Lung microvascular endothelial cell (primary cell): ENCODE data around the gene SLTM. TPM values are rescaled to one million over a fixed set of nuclear protein-coding genes. Genes with fewer than 3 reads are reported as not detected.
"Not testable (repeated sequence)": the region's sequence is repeated elsewhere in the genome, so short reads cannot be mapped to it uniquely, and the experiment has no call there.

ENCODE experiments used
- DNase-seq, 2 donors: peaks; one replicate each; pipeline versions ENCODE4 v3.0.0 to v3.0.0-alpha.2; 2010; ENCODE audit warnings: low read depth in 2 of 2
- total RNA-seq: library from RNA; depleted of rRNA; stranded (reverse); fragments of >200 nt; gene quantifications from 2 replicates; pipeline ENCODE4 v1.2.1, GENCODE V29; 2014

Gene SLTM
- total RNA-seq, 1 donor from 2014 or later: 50.6 TPM

DNA sequence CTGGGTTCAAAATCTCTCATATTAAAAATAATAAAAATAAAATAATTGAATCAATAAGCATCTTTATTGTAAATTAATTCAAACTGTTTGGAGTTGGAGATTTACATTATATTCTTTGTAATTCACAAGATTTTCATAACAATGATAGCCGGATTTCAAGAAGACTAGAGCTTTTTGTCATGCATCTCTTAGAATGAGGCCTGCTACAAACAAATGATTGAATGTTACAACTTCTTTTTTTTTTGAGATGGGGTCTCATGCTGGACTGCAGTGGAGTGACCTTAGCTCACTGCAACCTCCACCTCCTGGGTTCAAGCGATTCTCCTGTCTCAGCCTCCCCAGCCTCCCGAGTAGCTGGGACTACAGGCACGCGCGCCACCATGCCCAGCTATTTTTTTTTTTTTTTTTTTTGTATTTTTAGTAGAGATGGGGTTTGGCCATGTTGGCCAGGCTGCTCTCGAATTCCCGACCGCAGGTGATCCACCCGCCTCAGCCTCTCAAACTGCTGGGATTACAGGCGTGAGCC lies 3.5 kb downstream of the SLTM start:
- no peak for DNase-seq

- no peak for DNase-seq
These were observed 6.7 kb downstream of the SLTM start for GRCh38 chr15:58926823-58927222.

DNA sequence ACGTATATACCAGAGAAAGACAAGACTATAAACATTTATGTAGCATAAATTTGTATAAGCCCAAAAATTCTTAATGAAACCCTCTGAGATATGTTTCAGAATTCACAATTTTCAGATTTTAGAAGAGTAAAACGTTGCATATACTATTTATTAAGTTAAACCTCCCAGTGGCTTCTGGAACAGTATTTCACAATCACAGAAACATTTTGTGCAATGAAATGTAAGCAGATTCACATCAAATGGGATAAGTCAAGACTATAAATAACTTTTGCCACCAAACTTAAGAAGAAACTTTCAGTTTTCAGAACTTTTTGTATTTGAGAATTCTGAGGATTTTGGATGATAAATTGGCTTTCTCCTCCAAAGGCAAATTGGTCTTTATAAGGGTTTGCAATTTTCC lies 9.2 kb downstream of the SLTM start:
- no peak for DNase-seq

- no peak for DNase-seq
These were observed 9.7 kb downstream of the SLTM start for GRCh38 chr15:58923696-58924300.

DNA sequence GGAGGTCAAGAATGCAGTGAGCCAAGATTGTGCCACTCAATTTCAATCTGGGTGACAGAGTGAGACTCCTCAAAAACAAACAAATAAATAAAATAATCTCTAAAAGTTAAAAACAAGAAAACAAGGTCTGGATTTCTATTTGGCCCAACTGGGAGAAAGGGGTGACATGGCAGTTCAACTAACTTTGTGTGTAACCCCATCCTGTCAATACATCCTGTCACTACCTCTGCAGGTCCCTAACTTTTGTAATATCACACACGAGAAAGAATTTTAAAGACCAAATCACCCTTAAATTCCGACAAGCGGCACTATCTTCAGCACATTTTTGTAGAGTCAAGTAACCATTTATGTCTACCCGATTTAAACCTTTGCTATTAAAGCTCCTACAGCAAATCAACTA lies 10.2 kb downstream of the SLTM start:
- no peak for DNase-seq

- no peak for DNase-seq
These were observed 12.2 kb downstream of the SLTM start for GRCh38 chr15:58921267-58921790.

- DNase-seq: not testable (repeated sequence)
These were observed 13.0 kb downstream of the SLTM start for GRCh38 chr15:58920447-58920846.

- DNase-seq: no peak
These were observed 14.2 kb downstream of the SLTM start for GRCh38 chr15:58919232-58919631.

GRCh38 chr15:58918239-58918638 lies 15.2 kb downstream of the SLTM start:
- peak in 1 of 2 donors; percentile 24 for DNase-seq

- DNase-seq: not testable (repeated sequence)
These were observed 15.8 kb downstream of the SLTM start for GRCh38 chr15:58917613-58918129.

DNA sequence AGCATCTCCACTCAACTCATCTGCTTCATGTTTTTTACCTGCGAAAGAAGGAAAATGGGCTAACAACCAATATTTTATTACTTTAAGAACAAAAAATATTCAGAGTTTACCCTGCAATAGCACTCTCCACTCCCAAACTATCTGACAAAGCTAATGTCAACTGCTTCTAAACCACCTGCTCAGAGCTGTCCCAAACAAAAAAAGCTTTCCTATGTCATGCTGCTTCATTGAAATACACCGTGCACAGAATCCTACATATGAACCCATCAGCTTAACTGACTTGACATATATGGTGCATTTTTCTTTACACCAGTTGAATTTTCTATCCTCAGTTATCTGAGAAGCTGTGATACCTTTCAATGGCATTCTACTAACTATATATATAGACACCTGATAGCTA lies 16.5 kb downstream of the SLTM start:
- no peak for DNase-seq

DNA sequence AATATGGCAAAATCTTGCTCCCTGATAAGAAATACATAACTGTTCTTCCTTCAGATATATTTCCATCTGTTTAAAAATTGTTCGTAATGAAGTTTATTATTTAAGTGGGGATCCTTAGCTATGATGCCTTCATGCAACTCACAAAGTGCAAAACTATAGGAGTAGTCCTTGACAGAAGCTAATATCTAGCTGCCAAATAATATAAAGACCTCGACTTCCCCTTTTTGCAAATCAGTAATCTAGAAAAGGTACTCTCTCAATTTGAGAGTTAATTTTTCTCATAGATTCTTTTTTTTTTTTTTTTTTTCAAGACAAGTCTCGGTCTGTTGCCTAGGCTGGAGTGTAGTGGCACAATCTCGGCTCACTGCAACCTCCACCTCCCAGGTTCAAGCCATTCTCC lies 23.0 kb downstream of the SLTM start:
- no peak for DNase-seq

DNA sequence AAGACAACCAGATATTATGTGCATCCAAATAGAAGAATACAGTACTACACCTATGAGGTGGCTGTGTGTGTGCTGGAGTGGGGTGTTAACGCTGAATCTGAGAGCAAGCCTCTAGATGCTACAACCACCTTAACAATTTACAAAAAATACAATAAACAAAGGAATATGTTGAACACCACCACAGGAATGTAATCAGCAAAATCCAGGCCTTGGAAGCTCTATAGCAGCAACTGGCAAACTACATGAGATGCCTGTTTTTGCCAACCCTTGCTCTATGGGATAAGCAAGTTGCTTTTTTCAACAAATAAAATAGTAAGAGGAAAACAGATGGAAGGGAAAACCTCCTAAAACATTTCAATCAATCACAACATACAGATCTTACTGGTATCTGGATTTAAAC lies 23.9 kb downstream of the SLTM start:
- no peak for DNase-seq

GRCh38 chr15:58908550-58909309 lies 24.7 kb downstream of the SLTM start:
- DNase-seq: no peak

GRCh38 chr15:58900631-58901030 lies 32.8 kb downstream of the SLTM start:
- DNase-seq: no peak

- no peak for DNase-seq
These were observed 35.3 kb downstream of the SLTM start for GRCh38 chr15:58898150-58898680.

DNA sequence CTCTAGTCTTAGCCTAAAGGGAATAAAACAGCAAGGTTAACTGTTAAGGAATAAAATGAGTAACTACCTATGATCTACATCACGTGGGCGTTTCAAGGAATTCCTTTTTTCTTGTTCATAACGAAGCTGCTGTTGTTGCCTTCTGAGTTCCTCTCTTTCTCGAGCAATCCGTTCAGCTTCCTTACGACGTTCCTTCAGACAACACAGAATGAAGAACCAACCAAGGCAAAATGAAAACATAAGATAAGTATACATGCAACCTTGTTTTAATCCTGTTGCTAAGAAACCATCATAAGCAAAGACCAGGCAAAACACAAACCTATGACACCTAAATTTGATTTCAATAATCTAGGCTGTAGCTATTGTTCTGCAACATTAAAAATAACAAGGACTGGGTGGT lies 44.1 kb downstream of the SLTM start:
- DNase-seq: peak in 1 of 2 donors; percentile 13

DNA sequence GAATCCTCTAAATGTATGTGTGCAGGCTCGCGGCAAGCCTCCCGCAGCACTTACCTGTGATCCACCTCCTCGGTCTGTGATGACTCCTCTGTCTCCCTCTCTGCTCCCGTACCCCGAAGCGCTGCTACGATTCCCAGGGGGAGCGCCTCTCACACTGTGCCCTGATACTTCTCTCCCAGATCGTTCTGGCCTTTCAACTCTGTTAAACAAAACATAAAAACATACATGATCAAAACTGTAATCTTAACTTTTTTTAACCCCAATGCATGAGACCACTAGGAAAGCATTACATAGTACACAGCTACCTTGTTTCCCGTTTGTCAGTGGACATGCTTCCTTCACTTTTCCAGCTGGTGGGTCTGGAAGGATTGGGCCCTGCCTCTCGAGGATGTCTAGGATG lies 46.6 kb downstream of the SLTM start:
- DNase-seq: no peak

DNA sequence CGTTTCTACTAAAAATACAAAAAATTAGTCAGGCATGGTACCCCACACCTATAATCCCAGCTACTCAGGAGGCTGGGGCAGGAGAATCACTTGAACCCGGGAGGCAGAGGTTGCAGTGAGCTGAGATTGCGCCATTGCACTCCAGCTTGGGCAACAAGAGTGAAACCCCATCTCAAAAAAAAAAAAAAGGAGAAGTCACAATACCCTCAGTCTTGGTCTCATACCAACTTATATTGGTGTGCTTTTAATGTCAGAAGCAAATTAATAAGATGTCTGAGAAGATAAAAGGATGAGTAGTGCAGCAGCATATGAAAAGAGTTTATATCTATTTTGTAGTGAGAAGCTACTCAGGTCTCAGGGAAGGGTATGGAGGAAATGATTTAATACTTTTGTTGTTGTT lies 49.6 kb downstream of the SLTM start:
- not testable (repeated sequence) for DNase-seq

GRCh38 chr15:58882243-58882642 lies 51.2 kb downstream of the SLTM start:
- no peak for DNase-seq

DNA sequence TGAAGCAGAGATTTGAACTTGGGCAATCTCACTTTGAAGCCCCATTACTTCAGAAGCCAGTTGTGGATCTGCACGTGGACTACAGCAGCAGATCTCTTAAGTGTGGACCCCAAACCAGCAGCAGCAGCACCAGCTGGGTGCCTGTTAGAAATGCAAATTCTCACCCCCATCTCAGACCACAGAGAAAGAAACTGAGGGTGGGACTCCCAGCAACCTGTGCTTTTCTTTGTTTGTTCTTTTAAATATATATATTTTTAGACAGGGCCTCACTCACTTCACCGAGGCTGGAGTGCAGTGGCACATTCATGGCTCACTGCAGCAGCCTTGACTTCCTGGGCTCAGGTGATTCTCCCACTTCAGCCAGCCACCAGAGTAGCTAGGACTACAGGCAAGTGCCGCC lies 53.2 kb downstream of the SLTM start:
- DNase-seq: no peak
